Measurements from ENCODE around the gene GSTA3. TPM values are rescaled to one million over a fixed set of nuclear protein-coding genes. Genes with fewer than 3 reads are reported as not detected.

Gene GSTA3
- total and polyA plus RNA-seq, 2 donors (not counting 3 experiments of a cell fraction or from before 2014, with no cell fraction given), result not detected

DNA sequence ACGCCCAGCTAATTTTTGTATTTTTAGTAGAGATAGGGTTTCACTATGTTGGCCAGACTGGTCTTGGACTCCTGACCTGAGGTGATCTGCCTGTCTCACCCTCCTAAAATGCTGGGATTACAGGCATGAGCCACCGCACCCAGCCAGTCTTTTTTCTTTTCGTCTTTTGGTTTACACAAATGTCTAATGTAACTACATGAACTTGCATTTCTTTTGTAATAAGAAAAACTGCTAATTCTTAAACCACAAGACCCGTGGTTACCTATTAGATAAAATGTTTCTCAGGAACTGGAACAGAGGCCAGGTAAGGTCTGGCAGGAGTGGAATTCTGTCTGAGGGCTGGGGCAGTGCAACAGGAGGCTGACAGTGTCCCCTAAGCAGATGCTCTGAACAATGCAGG is 32.7 kb upstream of the GSTA3 start:
- no peak overlapping the region for H3K4me2 ChIP-seq (ENCODE audit: insufficient read depth, low read length)
- H2AFZ ChIP-seq (ENCODE audit: low read depth, low read length), result no peak overlapping the region
- ChIA-PET POLR2A (no interaction called here), CTCF (interaction anchor here (1.2 kb wide), 1 partner anchor 20 kb away, joined by 3 read pairs; no protein-coding TSS in a partner anchor)
- H3K79me2 ChIP-seq (ENCODE audit: control insufficient read depth, insufficient read depth, low read length), result no peaks in the 10 kb centered on the region
- no peak overlapping the region for H3K9ac ChIP-seq (replicated peaks; ENCODE audit: extremely low read depth, insufficient read depth, low read length)
- no peak overlapping the region for H3K27ac ChIP-seq (ENCODE audit: insufficient read depth, low read depth, low read length)
- no peak for FAIRE-seq
- H3K27me3 ChIP-seq (ENCODE audit: control insufficient read depth in 2 of 2, insufficient read depth in 2 of 2, low read length in 2 of 2), result peaks cover 8 to 9% of the 10 kb centered on the region in 2 experiments
- dilution Hi-C loops (cut with MboI; ENCODE audit: extremely low pct_ligation_motif_present, low sequenced_read_pairs), result no loop called here
- H3K9me3 ChIP-seq (replicated peaks; ENCODE audit: control insufficient read depth, insufficient read depth, low read length), result no peaks in the 10 kb centered on the region
- H3K9me1 ChIP-seq (replicated peaks; ENCODE audit: control insufficient read depth, extremely low read depth, insufficient read depth, low read length), result no peaks in the 10 kb centered on the region
- H3K36me3 ChIP-seq (ENCODE audit: control insufficient read depth in 2 of 2, extremely low read depth in 1 of 2, insufficient read depth in 2 of 2, low read length in 2 of 2), result no peaks in the 10 kb centered on the region
- no peak overlapping the region for H3K4me3 ChIP-seq (replicated peaks in 1 of 3; ENCODE audit: insufficient read depth in 1 of 3, low read depth in 1 of 3, low read length in 3 of 3)
- no peaks in the 10 kb centered on the region for H3K4me1 ChIP-seq (ENCODE audit: control insufficient read depth, extremely low read depth, insufficient read depth, low read length)
- intact Hi-C loops (cut with micrococcal nuclease), result no loop called here
- TF ChIP-seq POLR2AphosphoS5 (IDR thresholded peaks at IDR 0.05; ENCODE audit: insufficient read depth, low read depth, low read length) (no peak), JUN (IDR thresholded peaks at IDR 0.05; ENCODE audit: borderline replicate concordance, insufficient read depth, insufficient read length, low read depth) (no peak), POLR2A (IDR thresholded peaks at IDR 0.05; ENCODE audit: low read depth, low read length) (no peak), FOS (IDR thresholded peaks at IDR 0.05; ENCODE audit: borderline replicate concordance, insufficient read depth, low read length) (no peak), EZH2 (IDR thresholded peaks at IDR 0.05; ENCODE audit: borderline replicate concordance, low read depth, low read length, severe bottlenecking) (no peak), MYC (IDR thresholded peaks at IDR 0.05; ENCODE audit: low read depth, low read length) (no peak), GATA2 (IDR thresholded peaks at IDR 0.05; ENCODE audit: insufficient read depth, insufficient read length, low read depth, low read length) (no peak)
- TF ChIP-seq, protein P1, sequence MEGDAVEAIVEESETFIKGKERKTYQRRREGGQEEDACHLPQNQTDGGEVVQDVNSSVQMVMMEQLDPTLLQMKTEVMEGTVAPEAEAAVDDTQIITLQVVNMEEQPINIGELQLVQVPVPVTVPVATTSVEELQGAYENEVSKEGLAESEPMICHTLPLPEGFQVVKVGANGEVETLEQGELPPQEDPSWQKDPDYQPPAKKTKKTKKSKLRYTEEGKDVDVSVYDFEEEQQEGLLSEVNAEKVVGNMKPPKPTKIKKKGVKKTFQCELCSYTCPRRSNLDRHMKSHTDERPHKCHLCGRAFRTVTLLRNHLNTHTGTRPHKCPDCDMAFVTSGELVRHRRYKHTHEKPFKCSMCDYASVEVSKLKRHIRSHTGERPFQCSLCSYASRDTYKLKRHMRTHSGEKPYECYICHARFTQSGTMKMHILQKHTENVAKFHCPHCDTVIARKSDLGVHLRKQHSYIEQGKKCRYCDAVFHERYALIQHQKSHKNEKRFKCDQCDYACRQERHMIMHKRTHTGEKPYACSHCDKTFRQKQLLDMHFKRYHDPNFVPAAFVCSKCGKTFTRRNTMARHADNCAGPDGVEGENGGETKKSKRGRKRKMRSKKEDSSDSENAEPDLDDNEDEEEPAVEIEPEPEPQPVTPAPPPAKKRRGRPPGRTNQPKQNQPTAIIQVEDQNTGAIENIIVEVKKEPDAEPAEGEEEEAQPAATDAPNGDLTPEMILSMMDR (IDR thresholded peaks at IDR 0.05; ENCODE audit: extremely low read depth in 1 of 2, insufficient read depth in 1 of 2, low read depth in 1 of 2, low read length in 2 of 2), result no peak
- TF ChIP-seq, protein P2, sequence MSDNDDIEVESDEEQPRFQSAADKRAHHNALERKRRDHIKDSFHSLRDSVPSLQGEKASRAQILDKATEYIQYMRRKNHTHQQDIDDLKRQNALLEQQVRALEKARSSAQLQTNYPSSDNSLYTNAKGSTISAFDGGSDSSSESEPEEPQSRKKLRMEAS (IDR thresholded peaks at IDR 0.05; ENCODE audit: insufficient read depth, insufficient read length), result no peak
- H4K20me1 ChIP-seq (replicated peaks; ENCODE audit: control insufficient read depth, extremely low read depth, insufficient read depth, low read length), result no peaks in the 10 kb centered on the region
- no peak for DNase-seq (ENCODE audit: low read depth, low spot score)
- BruUV-seq (replicated peaks), result no TSS peak
